ENCODE data around the gene FLCN. TPM values are rescaled to one million over a fixed set of nuclear protein-coding genes. Genes with fewer than 3 reads are reported as not detected.
A peak's percentile ranks its signal among the peaks of the same experiment; 100 is the strongest.

Gene FLCN
- total and polyA plus RNA-seq, 2 donors (not counting 3 experiments of a cell fraction or from before 2014, with no cell fraction given): 38.8 to 68.9 TPM

DNA sequence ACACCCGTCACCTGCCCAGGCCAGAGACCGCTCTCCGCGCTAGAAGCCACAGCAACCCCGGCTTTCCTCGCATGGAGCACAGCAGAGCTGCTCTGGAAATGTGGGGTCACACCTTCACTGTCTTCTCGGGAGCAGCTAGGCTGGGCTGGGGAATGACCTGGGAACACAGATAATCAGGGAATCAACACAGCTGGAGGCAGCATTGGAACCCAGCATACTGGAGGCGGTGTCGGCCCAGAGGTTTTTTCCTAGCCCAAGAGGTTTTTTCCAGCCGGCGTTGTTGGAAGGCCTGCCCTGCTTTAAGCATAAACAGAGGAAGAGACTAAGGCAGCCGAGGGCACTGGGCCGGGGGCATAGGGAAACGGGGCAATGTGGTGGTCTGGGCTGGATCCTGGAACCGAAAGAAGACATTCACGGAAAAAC lies 30.0 kb downstream of the FLCN start:
- dilution Hi-C loops (cut with MboI; ENCODE audit: extremely low pct_ligation_motif_present, low sequenced_read_pairs) (no loop called here), intact Hi-C loops (cut with micrococcal nuclease) (loop anchor here (5.0 kb wide), 2 partner anchors 205 to 610 kb away; no protein-coding TSS in a partner anchor)
- BruUV-seq (replicated peaks): no TSS peak
- TF ChIP-seq POLR2A (IDR thresholded peaks at IDR 0.05; ENCODE audit: low read depth, low read length) (no peak), JUN (IDR thresholded peaks at IDR 0.05; ENCODE audit: borderline replicate concordance, insufficient read depth, insufficient read length, low read depth) (no peak), EZH2 (IDR thresholded peaks at IDR 0.05; ENCODE audit: borderline replicate concordance, low read depth, low read length, severe bottlenecking) (no peak), GATA2 (IDR thresholded peaks at IDR 0.05; ENCODE audit: insufficient read depth, insufficient read length, low read depth, low read length) (no peak), CTCF (IDR thresholded peaks at IDR 0.05; ENCODE audit: extremely low read depth in 1 of 2, insufficient read depth in 1 of 2, low read depth in 1 of 2, low read length in 2 of 2) (no peak), MYC (IDR thresholded peaks at IDR 0.05; ENCODE audit: low read depth, low read length) (no peak), MAX (IDR thresholded peaks at IDR 0.05; ENCODE audit: insufficient read depth, insufficient read length) (no peak)
- Histone ChIP-seq H3K9me1 (replicated peaks; ENCODE audit: control insufficient read depth, extremely low read depth, insufficient read depth, low read length) (no peaks in the 10 kb centered on the region), H3K27me3 (ENCODE audit: control insufficient read depth in 2 of 2, insufficient read depth in 2 of 2, low read length in 2 of 2) (no peaks in the 10 kb centered on the region), H3K79me2 (ENCODE audit: control insufficient read depth, insufficient read depth, low read length) (no peaks in the 10 kb centered on the region), H3K36me3 (ENCODE audit: control insufficient read depth in 2 of 2, extremely low read depth in 1 of 2, insufficient read depth in 2 of 2, low read length in 2 of 2) (peaks cover 0 to 2% of the 10 kb centered on the region in 2 experiments), H4K20me1 (replicated peaks; ENCODE audit: control insufficient read depth, extremely low read depth, insufficient read depth, low read length) (no peaks in the 10 kb centered on the region), H3K9ac (replicated peaks; ENCODE audit: extremely low read depth, insufficient read depth, low read length) (no peak overlapping the region), H3K9me3 (replicated peaks; ENCODE audit: control insufficient read depth, insufficient read depth, low read length) (no peaks in the 10 kb centered on the region), H2AFZ (ENCODE audit: low read depth, low read length) (peak overlapping the region; percentile 32), H3K27ac (ENCODE audit: insufficient read depth, low read depth, low read length) (no peak overlapping the region), H3K4me2 (ENCODE audit: insufficient read depth, low read length) (no peak overlapping the region), H3K4me3 (replicated peaks in 1 of 3; ENCODE audit: insufficient read depth in 1 of 3, low read depth in 1 of 3, low read length in 3 of 3) (no peak overlapping the region), H3K4me1 (ENCODE audit: control insufficient read depth, extremely low read depth, insufficient read depth, low read length) (peaks cover 13% of the 10 kb centered on the region)
- no peak for DNase-seq (ENCODE audit: low read depth, low spot score)
- FAIRE-seq: no peak
- POLR2A ChIA-PET: no interaction called here
- CTCF ChIA-PET: interaction anchor here (1.1 to 1.8 kb wide), 2 partner anchors 34 to 65 kb away, joined by 3 to 5 read pairs; no protein-coding TSS in a partner anchor
